ENCODE results near the gene COL27A1.

Gene COL27A1

GRCh38 chr9:114242837-114243236 is 87.5 kb downstream of the COL27A1 start:
- H3K9me3 ChIP-seq (ENCODE audit: control insufficient read depth, insufficient read depth, low read depth, low read length), result no peaks in the 10 kb centered on the region
- no peak overlapping the region for H3K27ac ChIP-seq (ENCODE audit: extremely low read depth, low read depth, low read length)
- no peaks in the 10 kb centered on the region for H3K4me1 ChIP-seq (ENCODE audit: control insufficient read depth, insufficient read depth, low read length)
- ChIA-PET CTCF (interaction anchor here (0.6 to 1.6 kb wide), 2 partner anchors 25 to 135 kb away, joined by 3 to 5 read pairs; no protein-coding TSS in a partner anchor), POLR2A (no interaction called here)
- TF ChIP-seq ZNF211 (tag by site-specific recombination; IDR thresholded peaks at IDR 0.05; ENCODE audit: low read depth) (no peak), GLI4 (tag by site-specific recombination; IDR thresholded peaks at IDR 0.05) (no peak), ZNF529 (tag by site-specific recombination; IDR thresholded peaks at IDR 0.05; ENCODE audit: insufficient replicate concordance) (no peak), ZNF837 (tag by site-specific recombination; IDR thresholded peaks at IDR 0.05) (no peak), ZNF23 (tag by site-specific recombination; IDR thresholded peaks at IDR 0.05; ENCODE audit: borderline replicate concordance) (no peak), BCL11A (tag by site-specific recombination; IDR thresholded peaks at IDR 0.05; ENCODE audit: low read depth) (no peak), ZXDB (tag by site-specific recombination; IDR thresholded peaks at IDR 0.05) (no peak), ZBTB17 (tag by site-specific recombination; IDR thresholded peaks at IDR 0.05) (no peak), ELK4 (IDR thresholded peaks at IDR 0.05; ENCODE audit: borderline replicate concordance, low read depth, low read length) (no peak), TSHZ1 (tag by site-specific recombination; IDR thresholded peaks at IDR 0.05; ENCODE audit: borderline replicate concordance) (no peak), MZF1 (tag by site-specific recombination; IDR thresholded peaks at IDR 0.05; ENCODE audit: borderline replicate concordance) (no peak), ZBTB20 (tag by site-specific recombination; IDR thresholded peaks at IDR 0.05) (no peak)
- no peaks in the 10 kb centered on the region for H3K36me3 ChIP-seq (ENCODE audit: control insufficient read depth in 2 of 2, insufficient read depth in 1 of 2, low read length in 2 of 2)
- no peak overlapping the region for H3K4me3 ChIP-seq (ENCODE audit: low read depth, low read length)

- Histone ChIP-seq H3K4me3 (ENCODE audit: low read depth, low read length) (no peak overlapping the region), H3K4me1 (ENCODE audit: control insufficient read depth, insufficient read depth, low read length) (no peaks in the 10 kb centered on the region), H3K27ac (ENCODE audit: extremely low read depth, low read depth, low read length) (no peak overlapping the region), H3K9me3 (ENCODE audit: control insufficient read depth, insufficient read depth, low read depth, low read length) (no peaks in the 10 kb centered on the region), H3K36me3 (ENCODE audit: control insufficient read depth in 2 of 2, insufficient read depth in 1 of 2, low read length in 2 of 2) (no peaks in the 10 kb centered on the region)
- TF ChIP-seq ZNF391 (tag by site-specific recombination; IDR thresholded peaks at IDR 0.05; ENCODE audit: borderline replicate concordance, low read depth), result no peak
- no peak for TF ChIP-seq ZBTB17 (tag by site-specific recombination; IDR thresholded peaks at IDR 0.05)
- TF ChIP-seq ZNF292 (tag by site-specific recombination; IDR thresholded peaks at IDR 0.05; ENCODE audit: borderline replicate concordance, low read depth), result no peak
- no peak for TF ChIP-seq ZNF791 (tag by site-specific recombination; IDR thresholded peaks at IDR 0.05)
- ChIA-PET POLR2A (no interaction called here), CTCF (no interaction called here)
Observed at GRCh38 chr9:114243240-114243639, 87.9 kb downstream of the COL27A1 start.

- no peak for TF ChIP-seq ZSCAN30 (tag by site-specific recombination; IDR thresholded peaks at IDR 0.05)
- no peaks in the 10 kb centered on the region for H3K9me3 ChIP-seq (ENCODE audit: control insufficient read depth, insufficient read depth, low read depth, low read length)
- H3K4me1 ChIP-seq (ENCODE audit: control insufficient read depth, insufficient read depth, low read length), result no peaks in the 10 kb centered on the region
- POLR2A ChIA-PET, result no interaction called here
- CTCF ChIA-PET, result no interaction called here
- H3K27ac ChIP-seq (ENCODE audit: extremely low read depth, low read depth, low read length), result no peak overlapping the region
- H3K4me3 ChIP-seq (ENCODE audit: low read depth, low read length), result no peak overlapping the region
- H3K36me3 ChIP-seq (ENCODE audit: control insufficient read depth in 2 of 2, insufficient read depth in 1 of 2, low read length in 2 of 2), result no peaks in the 10 kb centered on the region
Observed at GRCh38 chr9:114244570-114244969, 89.2 kb downstream of the COL27A1 start.

Data from HEK293 (cell line).